KMS-11 (cell line): Measurements from ENCODE around the gene GJA4.

Experiments
- H2AFZ ChIP-seq: fragments of 200-600 bp; sonication (generic); 2 replicates; pipeline ENCODE4 v1.6.1; 2016; ENCODE audit warnings: antibody characterized with exemption, mixed run types, low read depth
- H3K27ac ChIP-seq: fragments of 200-600 bp; sonication (generic); 2 replicates; pipeline ENCODE4 v1.6.1; 2016; ENCODE audit warnings: mild to moderate bottlenecking, mixed run types
- H3K27me3 ChIP-seq: fragments of 200-600 bp; sonication (generic); 2 replicates; pipeline ENCODE4 v1.6.1; 2017; ENCODE audit warnings: mild to moderate bottlenecking, low read depth, mixed run types, moderate library complexity; ENCODE audit not compliant: insufficient read depth
- H3K36me3 ChIP-seq: fragments of 200-600 bp; sonication (generic); 2 replicates; pipeline ENCODE4 v1.6.1; 2017; ENCODE audit warnings: mild to moderate bottlenecking, mixed run types; ENCODE audit not compliant: insufficient read depth
- H3K4me1 ChIP-seq: fragments of 200-600 bp; sonication (generic); 2 replicates; pipeline ENCODE4 v1.6.1; 2016; ENCODE audit warnings: mild to moderate bottlenecking, low read depth, mixed run types; ENCODE audit not compliant: poor library complexity, severe bottlenecking
- H3K4me2 ChIP-seq: fragments of 200-600 bp; sonication (generic); 2 replicates; pipeline ENCODE4 v1.7.0; 2016; ENCODE audit warnings: mild to moderate bottlenecking, mixed run types
- H3K4me3 ChIP-seq: fragments of 200-600 bp; sonication (generic); IDR thresholded peaks from 2 replicates; pipeline ENCODE4 v1.6.1; 2017; ENCODE audit warnings: low read depth, low read length, mixed read lengths; ENCODE audit not compliant: insufficient read depth
- H3K79me2 ChIP-seq: fragments of 200-600 bp; sonication (generic); 2 replicates; pipeline ENCODE4 v1.6.1; 2016; ENCODE audit warnings: low read depth, mixed run types; ENCODE audit not compliant: insufficient read depth
- H3K9ac ChIP-seq: fragments of 200-600 bp; sonication (generic); 2 replicates; pipeline ENCODE4 v1.6.1; 2016; ENCODE audit warnings: mild to moderate bottlenecking, mixed run types
- H4K20me1 ChIP-seq: fragments of 200-600 bp; sonication (generic); 2 replicates; pipeline ENCODE4 v1.6.1; 2016; ENCODE audit warnings: mild to moderate bottlenecking, mixed run types; ENCODE audit not compliant: insufficient read depth
- TF ChIP-seq, protein P1 (sequence below): fragments of 200-600 bp; sonication (generic); conservative IDR thresholded peaks from 2 replicates; pipeline ENCODE4 v1.6.1; 2017; ENCODE audit warnings: low read depth, mild to moderate bottlenecking, antibody characterized with exemption, low read length, moderate library complexity, mixed read lengths

The GJA4 gene

DNA sequence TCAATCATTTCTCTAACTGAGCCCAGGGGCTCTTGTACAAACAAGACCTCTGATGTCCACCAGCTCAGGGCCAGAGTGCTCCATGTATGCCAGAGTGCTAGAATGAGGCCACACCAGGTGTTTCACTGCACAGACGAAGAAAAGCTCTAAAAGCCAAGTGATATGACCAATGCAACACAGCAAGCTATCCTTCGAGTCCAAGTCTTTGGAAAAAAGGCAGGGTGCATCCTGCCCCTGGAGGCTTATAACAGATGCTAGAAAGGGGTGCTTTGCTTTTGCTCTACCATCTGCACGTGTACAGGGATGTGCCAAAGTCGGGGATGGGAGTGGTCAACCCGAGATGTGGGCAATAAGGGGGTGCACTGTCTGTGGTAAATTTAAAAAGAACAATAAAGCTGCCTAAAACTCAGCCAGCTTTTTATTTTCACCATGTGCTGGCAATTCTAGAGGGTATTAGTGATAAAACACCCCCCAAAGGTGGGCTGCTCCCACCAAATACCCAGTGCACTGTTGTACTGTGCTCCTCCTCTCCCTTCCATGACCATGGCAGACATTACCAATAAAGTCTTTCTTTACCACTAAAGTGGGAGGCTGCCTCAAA, 34.6 kb downstream of the GJA4 start:
- H3K4me2 ChIP-seq: no peak overlapping the region
- H3K27ac ChIP-seq: no peak overlapping the region
- H3K4me1 ChIP-seq: no peaks in the 10 kb centered on the region
- no peaks in the 10 kb centered on the region for H3K79me2 ChIP-seq
- no peak overlapping the region for H2AFZ ChIP-seq
- no peak overlapping the region for H3K9ac ChIP-seq
- TF ChIP-seq, protein P1, sequence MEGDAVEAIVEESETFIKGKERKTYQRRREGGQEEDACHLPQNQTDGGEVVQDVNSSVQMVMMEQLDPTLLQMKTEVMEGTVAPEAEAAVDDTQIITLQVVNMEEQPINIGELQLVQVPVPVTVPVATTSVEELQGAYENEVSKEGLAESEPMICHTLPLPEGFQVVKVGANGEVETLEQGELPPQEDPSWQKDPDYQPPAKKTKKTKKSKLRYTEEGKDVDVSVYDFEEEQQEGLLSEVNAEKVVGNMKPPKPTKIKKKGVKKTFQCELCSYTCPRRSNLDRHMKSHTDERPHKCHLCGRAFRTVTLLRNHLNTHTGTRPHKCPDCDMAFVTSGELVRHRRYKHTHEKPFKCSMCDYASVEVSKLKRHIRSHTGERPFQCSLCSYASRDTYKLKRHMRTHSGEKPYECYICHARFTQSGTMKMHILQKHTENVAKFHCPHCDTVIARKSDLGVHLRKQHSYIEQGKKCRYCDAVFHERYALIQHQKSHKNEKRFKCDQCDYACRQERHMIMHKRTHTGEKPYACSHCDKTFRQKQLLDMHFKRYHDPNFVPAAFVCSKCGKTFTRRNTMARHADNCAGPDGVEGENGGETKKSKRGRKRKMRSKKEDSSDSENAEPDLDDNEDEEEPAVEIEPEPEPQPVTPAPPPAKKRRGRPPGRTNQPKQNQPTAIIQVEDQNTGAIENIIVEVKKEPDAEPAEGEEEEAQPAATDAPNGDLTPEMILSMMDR: no peak
- H3K27me3 ChIP-seq: no peaks in the 10 kb centered on the region
- no peaks in the 10 kb centered on the region for H4K20me1 ChIP-seq
- no peak overlapping the region for H3K4me3 ChIP-seq
- H3K36me3 ChIP-seq: no peaks in the 10 kb centered on the region

DNA sequence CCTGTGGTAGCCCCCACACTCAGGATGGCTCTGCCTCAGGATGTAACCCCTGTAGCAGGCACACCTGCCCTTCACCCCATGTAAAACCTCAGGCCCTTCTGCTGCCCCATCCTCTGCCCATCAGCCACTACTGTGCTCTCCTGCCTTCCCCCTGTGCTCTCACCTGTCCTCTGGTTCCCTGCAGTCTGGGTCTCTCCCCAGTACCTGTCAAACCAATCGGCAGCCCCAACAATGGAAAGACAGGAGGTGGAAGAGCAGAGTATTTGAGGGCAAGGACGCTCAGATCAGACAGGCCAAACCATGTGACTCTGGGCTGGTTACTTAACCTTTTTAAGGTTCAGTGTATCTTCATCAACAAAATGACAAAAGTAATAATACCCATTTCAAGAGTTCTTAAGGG, 35.8 kb downstream of the GJA4 start:
- H3K4me3 ChIP-seq: no peak overlapping the region
- H2AFZ ChIP-seq: no peak overlapping the region
- H4K20me1 ChIP-seq: no peaks in the 10 kb centered on the region
- no peak overlapping the region for H3K9ac ChIP-seq
- no peaks in the 10 kb centered on the region for H3K79me2 ChIP-seq
- TF ChIP-seq, protein P1: no peak
- no peak overlapping the region for H3K4me2 ChIP-seq
- no peaks in the 10 kb centered on the region for H3K27me3 ChIP-seq
- H3K36me3 ChIP-seq: no peaks in the 10 kb centered on the region
- H3K27ac ChIP-seq: no peak overlapping the region
- H3K4me1 ChIP-seq: no peaks in the 10 kb centered on the region

DNA sequence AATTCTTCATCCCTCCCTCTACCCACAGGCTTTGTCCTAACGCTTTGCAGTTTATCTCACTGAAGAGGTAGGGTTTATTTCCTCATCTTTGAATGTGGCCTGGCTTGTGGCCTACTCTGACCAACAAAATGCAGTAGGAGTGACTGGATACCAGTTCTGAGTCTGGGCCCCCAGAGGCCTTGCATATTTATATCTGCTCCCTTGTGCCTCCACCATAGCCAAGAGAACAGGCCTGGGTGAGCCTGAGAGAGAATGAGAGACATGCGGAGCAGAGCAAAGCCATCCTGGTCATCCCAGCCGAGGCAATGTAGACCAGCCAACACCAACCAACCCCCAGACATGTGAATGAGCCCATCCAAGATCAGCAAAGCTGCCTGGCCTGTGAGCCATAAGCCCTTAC, 36.5 kb downstream of the GJA4 start:
- Histone ChIP-seq H3K27ac (no peak overlapping the region), H3K4me2 (no peak overlapping the region), H3K36me3 (no peaks in the 10 kb centered on the region), H2AFZ (no peak overlapping the region), H4K20me1 (no peaks in the 10 kb centered on the region), H3K4me1 (no peaks in the 10 kb centered on the region), H3K79me2 (no peaks in the 10 kb centered on the region), H3K27me3 (no peaks in the 10 kb centered on the region), H3K9ac (no peak overlapping the region), H3K4me3 (no peak overlapping the region)
- TF ChIP-seq, protein P1: no peak

- no peaks in the 10 kb centered on the region for H3K36me3 ChIP-seq
- H4K20me1 ChIP-seq: no peaks in the 10 kb centered on the region
- no peak overlapping the region for H3K9ac ChIP-seq
- no peak overlapping the region for H3K4me2 ChIP-seq
- H3K4me1 ChIP-seq: no peaks in the 10 kb centered on the region
- H3K27ac ChIP-seq: no peak overlapping the region
- H2AFZ ChIP-seq: no peak overlapping the region
- no peak overlapping the region for H3K4me3 ChIP-seq
- no peaks in the 10 kb centered on the region for H3K79me2 ChIP-seq
- no peaks in the 10 kb centered on the region for H3K27me3 ChIP-seq
- TF ChIP-seq, protein P1: no peak
Measured at GRCh38 chr1:34831721-34832246, 39.0 kb downstream of the GJA4 start.
